Measurements from ENCODE around the gene LFNG. TPM values are rescaled to one million over a fixed set of nuclear protein-coding genes. Genes with fewer than 3 reads are reported as not detected.

Gene LFNG
- total RNA-seq: 6.5 TPM
- long read RNA-seq, partial matches to known transcripts: 0 of 3 reads
- long read RNA-seq, other reads (novel, unspliced or antisense): 2 of 3 reads

GRCh38 chr7:2519119-2519930 lies at the start of gene LFNG:
LFNG (plus strand) TSS chr7:2519774; CDS start chr7:2519862, 88 bp downstream.
- intact Hi-C loops (cut with DNase I): loop anchor here (2.0 kb wide), 1 partner anchor 29 kb away; no protein-coding TSS in a partner anchor
- ATAC-seq (peak; percentile 92), DNase-seq (ENCODE audit: missing footprints) (peak; percentile 94)

- intact Hi-C loops (cut with DNase I): no loop called here
- ATAC-seq (no peak), DNase-seq (ENCODE audit: missing footprints) (no peak)
These were observed 49.2 kb upstream of the LFNG start for GRCh38 chr7:2470204-2471021.

GRCh38 chr7:2471022-2471329 lies 48.6 kb upstream of the LFNG start:
- intact Hi-C loops (cut with DNase I): no loop called here
- no peak for DNase-seq (ENCODE audit: missing footprints)
- peak; percentile 41 for ATAC-seq

- DNase-seq (ENCODE audit: missing footprints): peak; percentile 82
- intact Hi-C loops (cut with DNase I): no loop called here
- peak; percentile 63 for ATAC-seq
These were observed 48.2 kb upstream of the LFNG start for GRCh38 chr7:2471396-2471795.

- intact Hi-C loops (cut with DNase I): no loop called here
- DNase-seq (ENCODE audit: missing footprints) (no peak), ATAC-seq (no peak)
These were observed 46.8 kb upstream of the LFNG start for GRCh38 chr7:2472739-2473138.

- ATAC-seq (no peak), DNase-seq (ENCODE audit: missing footprints) (no peak)
- intact Hi-C loops (cut with DNase I): no loop called here
These were observed 45.9 kb upstream of the LFNG start for GRCh38 chr7:2473496-2474180.

- intact Hi-C loops (cut with DNase I): no loop called here
- DNase-seq (ENCODE audit: missing footprints) (no peak), ATAC-seq (no peak)
These were observed 45.4 kb upstream of the LFNG start for GRCh38 chr7:2474224-2474623.

GRCh38 chr7:2474813-2475677 lies 44.5 kb upstream of the LFNG start:
- intact Hi-C loops (cut with DNase I): loop anchor here (5.0 kb wide), 2 partner anchors 47 to 82 kb away; partner anchors contain the start of genes BRAT1 and IQCE
- no peak for ATAC-seq
- DNase-seq (ENCODE audit: missing footprints): no peak

- intact Hi-C loops (cut with DNase I): loop anchor here (5.0 kb wide), 2 partner anchors 47 to 82 kb away; partner anchors contain the start of genes BRAT1 and IQCE
- ATAC-seq (no peak), DNase-seq (ENCODE audit: missing footprints) (no peak)
These were observed 43.9 kb upstream of the LFNG start for GRCh38 chr7:2475678-2476015.

- DNase-seq (ENCODE audit: missing footprints) (no peak), ATAC-seq (no peak)
- intact Hi-C loops (cut with DNase I): loop anchor here (5.0 kb wide), 2 partner anchors 46 to 81 kb away; partner anchors contain the start of genes BRAT1 and IQCE
These were observed 43.3 kb upstream of the LFNG start, which contains the start of gene GRIFIN for GRCh38 chr7:2476298-2476697. GRIFIN (minus strand) TSS chr7:2476398; CDS start chr7:2476383, 15 bp downstream.

- DNase-seq (ENCODE audit: missing footprints) (no peak), ATAC-seq (no peak)
- intact Hi-C loops (cut with DNase I): loop anchor here (5.0 kb wide), 2 partner anchors 45 to 80 kb away; partner anchors contain the start of genes BRAT1 and IQCE
These were observed 42.7 kb upstream of the LFNG start for GRCh38 chr7:2476776-2477446.

- intact Hi-C loops (cut with DNase I): loop anchor here (5.0 kb wide), 2 partner anchors 45 to 80 kb away; partner anchors contain the start of genes BRAT1 and IQCE
- DNase-seq (ENCODE audit: missing footprints): peak; percentile 87
- peak; percentile 84 for ATAC-seq
These were observed 41.9 kb upstream of the LFNG start for GRCh38 chr7:2477447-2478398.

- DNase-seq (ENCODE audit: missing footprints) (peak; percentile 88), ATAC-seq (peak; percentile 78)
- intact Hi-C loops (cut with DNase I): loop anchor here (5.0 kb wide), 2 partner anchors 44 to 79 kb away; partner anchors contain the start of genes BRAT1 and IQCE
These were observed 41.2 kb upstream of the LFNG start for GRCh38 chr7:2478399-2478785.

- intact Hi-C loops (cut with DNase I): loop anchor here (5.0 kb wide), 2 partner anchors 44 to 79 kb away; partner anchors contain the start of genes BRAT1 and IQCE
- ATAC-seq (no peak), DNase-seq (ENCODE audit: missing footprints) (no peak)
These were observed 40.8 kb upstream of the LFNG start for GRCh38 chr7:2478800-2479199.

GRCh38 chr7:2479276-2480069 lies 40.1 kb upstream of the LFNG start:
- no peak for DNase-seq (ENCODE audit: missing footprints)
- intact Hi-C loops (cut with DNase I): loop anchor here (5.0 kb wide), 2 partner anchors 43 to 78 kb away; partner anchors contain the start of genes BRAT1 and IQCE
- ATAC-seq: no peak

- intact Hi-C loops (cut with DNase I): no loop called here
- DNase-seq (ENCODE audit: missing footprints): no peak
- no peak for ATAC-seq
These were observed 39.5 kb upstream of the LFNG start for GRCh38 chr7:2480070-2480408.

Measured in Right ventricle myocardium inferior (tissue), 1 donor.